Measurements from ENCODE around the gene JAKMIP1.

- TF ChIP-seq ZNF720 (CRISPR knock-in tag; IDR thresholded peaks at IDR 0.05): no peak
- no peak for TF ChIP-seq NFE2L2 (IDR thresholded peaks at IDR 0.05; ENCODE audit: low read length)
- no peak for TF ChIP-seq RFX5 (IDR thresholded peaks at IDR 0.05; ENCODE audit: low read depth, low read length)
- TF ChIP-seq, protein P1, sequence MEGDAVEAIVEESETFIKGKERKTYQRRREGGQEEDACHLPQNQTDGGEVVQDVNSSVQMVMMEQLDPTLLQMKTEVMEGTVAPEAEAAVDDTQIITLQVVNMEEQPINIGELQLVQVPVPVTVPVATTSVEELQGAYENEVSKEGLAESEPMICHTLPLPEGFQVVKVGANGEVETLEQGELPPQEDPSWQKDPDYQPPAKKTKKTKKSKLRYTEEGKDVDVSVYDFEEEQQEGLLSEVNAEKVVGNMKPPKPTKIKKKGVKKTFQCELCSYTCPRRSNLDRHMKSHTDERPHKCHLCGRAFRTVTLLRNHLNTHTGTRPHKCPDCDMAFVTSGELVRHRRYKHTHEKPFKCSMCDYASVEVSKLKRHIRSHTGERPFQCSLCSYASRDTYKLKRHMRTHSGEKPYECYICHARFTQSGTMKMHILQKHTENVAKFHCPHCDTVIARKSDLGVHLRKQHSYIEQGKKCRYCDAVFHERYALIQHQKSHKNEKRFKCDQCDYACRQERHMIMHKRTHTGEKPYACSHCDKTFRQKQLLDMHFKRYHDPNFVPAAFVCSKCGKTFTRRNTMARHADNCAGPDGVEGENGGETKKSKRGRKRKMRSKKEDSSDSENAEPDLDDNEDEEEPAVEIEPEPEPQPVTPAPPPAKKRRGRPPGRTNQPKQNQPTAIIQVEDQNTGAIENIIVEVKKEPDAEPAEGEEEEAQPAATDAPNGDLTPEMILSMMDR (CRISPR knock-in tag; IDR thresholded peaks at IDR 0.05): no peak
- TF ChIP-seq, protein P2, sequence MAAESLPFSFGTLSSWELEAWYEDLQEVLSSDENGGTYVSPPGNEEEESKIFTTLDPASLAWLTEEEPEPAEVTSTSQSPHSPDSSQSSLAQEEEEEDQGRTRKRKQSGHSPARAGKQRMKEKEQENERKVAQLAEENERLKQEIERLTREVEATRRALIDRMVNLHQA (CRISPR knock-in tag; IDR thresholded peaks at IDR 0.05): no peak
- no peak for TF ChIP-seq MYC (CRISPR knock-in tag; IDR thresholded peaks at IDR 0.05; ENCODE audit: borderline replicate concordance)
- TF ChIP-seq ARNT2 (CRISPR knock-in tag; IDR thresholded peaks at IDR 0.05; ENCODE audit: low read depth): no peak
- TF ChIP-seq ZNF530 (CRISPR knock-in tag; IDR thresholded peaks at IDR 0.05; ENCODE audit: low read depth): no peak
- TF ChIP-seq FOXK1 (CRISPR knock-in tag; IDR thresholded peaks at IDR 0.05; ENCODE audit: borderline replicate concordance, low read depth): no peak
- TF ChIP-seq JUN (CRISPR knock-in tag; IDR thresholded peaks at IDR 0.05): no peak
- TF ChIP-seq, protein P3, sequence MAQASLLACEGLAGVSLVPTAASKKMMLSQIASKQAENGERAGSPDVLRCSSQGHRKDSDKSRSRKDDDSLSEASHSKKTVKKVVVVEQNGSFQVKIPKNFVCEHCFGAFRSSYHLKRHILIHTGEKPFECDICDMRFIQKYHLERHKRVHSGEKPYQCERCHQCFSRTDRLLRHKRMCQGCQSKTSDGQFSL (CRISPR knock-in tag; IDR thresholded peaks at IDR 0.05): no peak
- no peak for TF ChIP-seq SMAD1 (CRISPR knock-in tag; IDR thresholded peaks at IDR 0.05; ENCODE audit: borderline replicate concordance, low read depth)
These were observed 153.7 kb downstream of the JAKMIP1 start for GRCh38 chr4:6046526-6047129.
